Kidney (tissue), 14 donors: ENCODE measurements around the gene COL6A2. TPM values are rescaled to one million over a fixed set of nuclear protein-coding genes. Genes with fewer than 3 reads are reported as not detected.

ENCODE experiments used
- DNase-seq, 5 donors: peaks; one replicate each; pipeline ENCODE4 v3.0.0-alpha.2; 2013 to 2020
- FAIRE-seq: peaks from 2 replicates; lab custom pipeline; 2012; peaks lifted over from hg19 to GRCh38; lab: Jason Lieb, UNC
- H3K27ac ChIP-seq, 2 donors: one replicate each; pipeline ENCODE4 v1.7.0; 2013; ENCODE audit warnings: low read depth in 2 of 2, low read length in 2 of 2, inconsistent platforms in 1 of 2
- H3K27me3 ChIP-seq: one replicate; pipeline ENCODE4 v1.7.1; 2013; ENCODE audit warnings: low read length, inconsistent platforms; ENCODE audit not compliant: control insufficient read depth, insufficient read depth
- H3K36me3 ChIP-seq, 3 donors: one replicate each; pipeline versions ENCODE4 v1.7.0 to v1.7.1; 2013; ENCODE audit warnings: low read length in 3 of 3, control low read depth in 1 of 3, inconsistent platforms in 1 of 3; ENCODE audit not compliant: insufficient read depth in 3 of 3, control insufficient read depth in 2 of 3
- H3K4me1 ChIP-seq, 3 donors: one replicate each; pipeline versions ENCODE4 v1.7.0 to v1.7.1; 2013; ENCODE audit warnings: low read length in 3 of 3, inconsistent platforms in 1 of 3, low read depth in 1 of 3; ENCODE audit not compliant: control insufficient read depth in 2 of 3, insufficient read depth in 2 of 3
- H3K4me3 ChIP-seq, 3 donors: one replicate each; pipeline versions ENCODE4 v1.7.0 to v1.8.1; 2013; ENCODE audit warnings: low read length in 3 of 3, control low read depth in 1 of 3, inconsistent platforms in 1 of 3
- H3K9ac ChIP-seq, 3 donors: one replicate each; pipeline versions ENCODE4 v1.7.0 to v1.7.1; 2013; ENCODE audit warnings: low read length in 3 of 3, control low read depth in 1 of 3, inconsistent platforms in 1 of 3
- H3K9me3 ChIP-seq, 3 donors: one replicate each; pipeline versions ENCODE4 v1.7.0 to v1.7.1; 2013; ENCODE audit warnings: low read length in 3 of 3, control low read depth in 1 of 3, inconsistent platforms in 1 of 3; ENCODE audit not compliant: control insufficient read depth in 2 of 3, insufficient read depth in 1 of 3
- CTCF ChIP-seq: IDR thresholded peaks from 3 replicates; pipeline ENCODE4 v1.5.1; 2012; ENCODE audit warnings: mild to moderate bottlenecking, moderate library complexity, borderline replicate concordance; ENCODE audit not compliant: insufficient read depth; ENCODE audit errors: extremely low read depth
- intact Hi-C: fragments of 100-400 bp; cut with DNase I; formaldehyde crosslinking; loops from one replicate; pipeline ENCODE4 v1.11.1; 2022
- polyA plus RNA-seq: library from polyadenylated mRNA; stranded (reverse); fragments of 350-450 nt; fragmentation: Illumina TruSeq; extraction: RNeasy Lipid Tissue Mini Kit (QIAGEN cat#74804); gene quantifications from one replicate; pipeline ENCODE4 v1.2.3, GENCODE V29; 2014; ENCODE audit warnings: low read depth, low replicate concordance; ENCODE audit not compliant: insufficient read depth
- total RNA-seq: library from RNA; stranded (reverse); fragmentation: NEBNext Ultra II Directional; extraction: Animal tissue kit (Norgen Biotek cat#: 25700); gene quantifications from one replicate; pipeline ENCODE4 v1.2.1, GENCODE V29; 2021
- donor health status: control.
- donor health status: control.
- donor health status: control.
- donor health status: control.
- donor health status: control.
- donor health status: DM: yes; HTN: yes; CAD: no.
- donor health status: Normal renal cell carcinoma (clear cell type).

The COL6A2 gene
- total and polyA plus RNA-seq, 2 donors from 2014 or later: 52.4 to 174 TPM

- FAIRE-seq: no peak
- no peak overlapping the region for H3K27ac ChIP-seq
- H3K4me1 ChIP-seq: no peaks in the 10 kb centered on the region
- H3K9me3 ChIP-seq: peaks cover 0 to 2% (median 0%) of the 10 kb centered on the region in 3 donors
- no peaks in the 10 kb centered on the region for H3K27me3 ChIP-seq
- peak in 3 of 5 donors; percentile 11 to 69 (median 59) for DNase-seq
- H3K9ac ChIP-seq: no peak overlapping the region
- no peak overlapping the region for H3K4me3 ChIP-seq
- peaks cover 0 to 2% (median 0%) of the 10 kb centered on the region in 3 donors for H3K36me3 ChIP-seq
- intact Hi-C loops: no loop called here
- no peak for TF ChIP-seq CTCF
Measured at GRCh38 chr21:46096596-46097335, 1.1 kb upstream of the COL6A2 start.

- no peak for TF ChIP-seq CTCF
- intact Hi-C loops: no loop called here
- Histone ChIP-seq H3K36me3 (peaks cover 0 to 2% (median 0%) of the 10 kb centered on the region in 3 donors), H3K27ac (peak overlapping the region in 1 of 2 donors; percentile 53), H3K9ac (no peak overlapping the region), H3K4me1 (no peaks in the 10 kb centered on the region), H3K27me3 (no peaks in the 10 kb centered on the region), H3K9me3 (peaks cover 0 to 8% (median 2%) of the 10 kb centered on the region in 3 donors), H3K4me3 (peak overlapping the region in 2 of 3 donors; percentile 28 to 41)
- FAIRE-seq (no peak), DNase-seq (peak in 4 of 5 donors; percentile 24 to 74 (median 52))
Measured at GRCh38 chr21:46098303-46099141, 610 bp downstream of the COL6A2 start.

- Histone ChIP-seq H3K4me3 (no peak overlapping the region), H3K27ac (no peak overlapping the region), H3K4me1 (no peaks in the 10 kb centered on the region), H3K9me3 (peaks cover 0 to 8% (median 2%) of the 10 kb centered on the region in 3 donors), H3K27me3 (no peaks in the 10 kb centered on the region), H3K9ac (no peak overlapping the region), H3K36me3 (peaks cover 0 to 2% (median 0%) of the 10 kb centered on the region in 3 donors)
- DNase-seq (peak in 4 of 5 donors; percentile 24 to 69 (median 44)), FAIRE-seq (no peak)
- no peak for TF ChIP-seq CTCF
- intact Hi-C loops: no loop called here
Measured at GRCh38 chr21:46099476-46099875, 1.6 kb downstream of the COL6A2 start.
